SU-DHL-6 (cell line): ENCODE measurements around the gene IPO4.

Experiments
- H2AFZ ChIP-seq: fragments of 200-600 bp; sonication (generic); 2 replicates; pipeline ENCODE4 v1.6.1; 2014; ENCODE audit warnings: low read depth, mild to moderate bottlenecking, moderate library complexity, mixed read lengths, antibody characterized with exemption, low read length; ENCODE audit not compliant: severe bottlenecking
- H3F3A ChIP-seq: fragments of 200-600 bp; shearing (Covaris generic); 2 replicates; pipeline ENCODE4 v1.6.0; 2016; ENCODE audit warnings: antibody characterized with exemption, mild to moderate bottlenecking; ENCODE audit not compliant: insufficient read depth
- H3K27ac ChIP-seq: fragments of 200-600 bp; sonication (generic); 2 replicates; pipeline ENCODE4 v1.5.1; 2016; ENCODE audit warnings: low read depth, mild to moderate bottlenecking, low read length, moderate library complexity, mixed read lengths
- H3K27me3 ChIP-seq: fragments of 200-600 bp; sonication (generic), shearing (Covaris generic); 2 replicates; pipeline ENCODE4 v1.6.0; 2014; ENCODE audit warnings: mild to moderate bottlenecking, low read length
- H3K36me3 ChIP-seq: fragments of 200-600 bp; sonication (generic); 2 replicates; pipeline ENCODE4 v1.6.1; 2014; ENCODE audit warnings: mild to moderate bottlenecking, low read length, mixed read lengths
- H3K4me2 ChIP-seq: fragments of 300-600, 200-600 bp; shearing (Covaris generic), sonication (generic); 2 replicates; pipeline ENCODE4 v1.6.0; 2014; ENCODE audit warnings: low read length, low read depth, mild to moderate bottlenecking; ENCODE audit not compliant: poor library complexity, severe bottlenecking
- H3K4me3 ChIP-seq: fragments of 200-600 bp; sonication (generic); 2 replicates; pipeline ENCODE4 v1.5.1; 2014; ENCODE audit warnings: antibody characterized with exemption, low read length, mild to moderate bottlenecking, mixed read lengths; ENCODE audit not compliant: insufficient read depth, poor library complexity, severe bottlenecking
- H3K79me2 ChIP-seq: fragments of 200-600 bp; sonication (generic); 2 replicates; pipeline ENCODE4 v1.6.1; 2014; ENCODE audit warnings: mild to moderate bottlenecking, low read length, moderate library complexity; ENCODE audit not compliant: insufficient read depth
- H3K9ac ChIP-seq: fragments of 200-600 bp; sonication (generic); 2 replicates; pipeline ENCODE4 v1.7.0; 2014; ENCODE audit warnings: mild to moderate bottlenecking, low read length
- H3K9me2 ChIP-seq: fragments of 200-600 bp; sonication (generic); replicated peaks from 2 replicates; pipeline ENCODE4 v1.6.1; 2014; ENCODE audit warnings: low read length; ENCODE audit not compliant: insufficient read depth
- H3K9me3 ChIP-seq: fragments of 200-600 bp; sonication (generic); 2 replicates; pipeline ENCODE4 v1.6.1; 2014; ENCODE audit warnings: low read length, mixed read lengths; ENCODE audit not compliant: insufficient read depth
- H4K20me1 ChIP-seq: fragments of 200-600 bp; sonication (generic); 2 replicates; pipeline ENCODE4 v1.6.1; 2014; ENCODE audit warnings: low read depth, mild to moderate bottlenecking, antibody characterized with exemption, low read length, moderate library complexity, mixed read lengths
- CTCF ChIP-seq: fragments of 200-600 bp; sonication (generic); IDR thresholded peaks from one replicate; pipeline ENCODE4 v1.5.1; 2017; ENCODE audit warnings: antibody characterized with exemption, mild to moderate bottlenecking, low read length, moderate library complexity; ENCODE audit not compliant: insufficient read depth, poor library complexity, severe bottlenecking
- EZH2phosphoT487 ChIP-seq: fragments of 200-600 bp; sonication (generic), shearing (Covaris generic); conservative IDR thresholded peaks from 2 replicates; pipeline ENCODE4 v1.6.1; 2018; ENCODE audit warnings: mild to moderate bottlenecking, antibody characterized with exemption, low read length, moderate library complexity, mixed read lengths

Gene IPO4

GRCh38 chr14:24212924-24213865, 24.6 kb upstream of the IPO4 start, which contains the start of gene CHMP4A:
TSS of gene CHMP4A (minus strand) at chr14:24213488. CDS start at chr14:24213439, 49 bp downstream.
- H3K9me2 ChIP-seq = no peaks in the 10 kb centered on the region
- H3K36me3 ChIP-seq = no peaks in the 10 kb centered on the region
- no peaks in the 10 kb centered on the region for H4K20me1 ChIP-seq
- no peaks in the 10 kb centered on the region for H3K27me3 ChIP-seq
- H2AFZ ChIP-seq = no peak within 1 kb of the TSS
- TF ChIP-seq CTCF = no peak
- no peak for TF ChIP-seq EZH2phosphoT487
- H3K27ac ChIP-seq = peak within 1 kb of the TSS; percentile 88
- peak within 1 kb of the TSS; percentile 59 for H3K4me2 ChIP-seq
- peak within 1 kb of the TSS; percentile 64 for H3K4me3 ChIP-seq
- H3K9ac ChIP-seq = peak within 1 kb of the TSS; percentile 82
- H3K9me3 ChIP-seq = no peaks in the 10 kb centered on the region
- peaks cover 22% of the 10 kb centered on the region for H3F3A ChIP-seq
- no peaks in the 10 kb centered on the region for H3K79me2 ChIP-seq

GRCh38 chr14:24211311-24211710, 22.7 kb upstream of the IPO4 start:
- H3K27ac ChIP-seq = no peak overlapping the region
- H3K4me3 ChIP-seq = no peak overlapping the region
- H3K9me3 ChIP-seq = no peaks in the 10 kb centered on the region
- no peaks in the 10 kb centered on the region for H3K36me3 ChIP-seq
- H4K20me1 ChIP-seq = no peaks in the 10 kb centered on the region
- H3F3A ChIP-seq = peaks cover 18% of the 10 kb centered on the region
- no peak overlapping the region for H3K9ac ChIP-seq
- H3K9me2 ChIP-seq = no peaks in the 10 kb centered on the region
- H3K79me2 ChIP-seq = no peaks in the 10 kb centered on the region
- no peak overlapping the region for H2AFZ ChIP-seq
- peak overlapping the region; percentile 45 for H3K4me2 ChIP-seq
- H3K27me3 ChIP-seq = no peaks in the 10 kb centered on the region
- TF ChIP-seq CTCF = no peak
- TF ChIP-seq EZH2phosphoT487 = no peak

GRCh38 chr14:24207625-24208024, 19.0 kb upstream of the IPO4 start:
- TF ChIP-seq CTCF = no peak
- TF ChIP-seq EZH2phosphoT487 = no peak
- no peaks in the 10 kb centered on the region for H3K36me3 ChIP-seq
- no peaks in the 10 kb centered on the region for H3K27me3 ChIP-seq

More at GRCh38 chr14:24207625-24208024, 19.0 kb upstream of the IPO4 start:
- Histone ChIP-seq H3K9ac (no peak overlapping the region), H2AFZ (no peak overlapping the region), H3K79me2 (no peaks in the 10 kb centered on the region), H3K9me2 (no peaks in the 10 kb centered on the region), H3K9me3 (no peaks in the 10 kb centered on the region), H3K27ac (no peak overlapping the region), H3F3A (peaks cover 6% of the 10 kb centered on the region; the same call in 1 of the 2 replicates), H3K4me3 (no peak overlapping the region), H4K20me1 (no peaks in the 10 kb centered on the region), H3K4me2 (no peak overlapping the region)
